GM13976 (cell line): ENCODE data around the gene LTA.

ENCODE experiments used
- DNase-seq: peaks from one replicate; pipeline ENCODE4 v3.0.0; 2012; ENCODE audit warnings: low spot score
- CTCF ChIP-seq: IDR thresholded peaks from 2 replicates; pipeline ENCODE4 v1.5.1; 2012; ENCODE audit warnings: borderline replicate concordance, mild to moderate bottlenecking; ENCODE audit not compliant: insufficient read depth; ENCODE audit errors: extremely low read depth, missing control alignments, control extremely low read depth
- in situ Hi-C: fragments of 300-500 bp; cut with MboI; formaldehyde crosslinking; loops from one replicate; pipeline ENCODE4 v1.12.0; 2022; ENCODE audit warnings: low sequenced_read_pairs, mixed read lengths, inconsistent platforms; ENCODE audit not compliant: unreplicated experiment

Gene LTA

GRCh38 chr6:31614075-31614619 is 42.1 kb downstream of the LTA start:
- peak; percentile 75 for DNase-seq
- no peak for TF ChIP-seq CTCF
- in situ Hi-C loops = no loop called here

GRCh38 chr6:31614684-31615578 is 42.8 kb downstream of the LTA start, which contains the start of gene AIF1:
TSS of gene AIF1 (plus strand) at chr6:31615234. CDS start at chr6:31615330, 96 bp downstream.
- TF ChIP-seq CTCF = no peak
- in situ Hi-C loops = no loop called here
- DNase-seq = no peak

- no peak for TF ChIP-seq CTCF
- no peak for DNase-seq
- in situ Hi-C loops = no loop called here
Measured at GRCh38 chr6:31615748-31616147, 43.7 kb downstream of the LTA start.

GRCh38 chr6:31617010-31617409 is 44.9 kb downstream of the LTA start:
- in situ Hi-C loops = no loop called here
- no peak for DNase-seq
- no peak for TF ChIP-seq CTCF

GRCh38 chr6:31619805-31620585 is 47.9 kb downstream of the LTA start:
- TF ChIP-seq CTCF = no peak
- peak; percentile 89 for DNase-seq
- in situ Hi-C loops = no loop called here

GRCh38 chr6:31620586-31621319 is 48.7 kb downstream of the LTA start, which contains the start of gene PRRC2A:
TSS of gene PRRC2A (plus strand) at chr6:31620715. CDS start at chr6:31622790, 2,075 bp downstream.
- in situ Hi-C loops = no loop called here
- DNase-seq = peak; percentile 98
- no peak for TF ChIP-seq CTCF
